Body of pancreas (tissue), 4 donors: ENCODE results near the gene MTHFD1. TPM values are rescaled to one million over a fixed set of nuclear protein-coding genes. Genes with fewer than 3 reads are reported as not detected.

Source experiments
- ATAC-seq: fragments of 150-250 bp; one replicate; pipeline ENCODE4 v1.9.1; 2016
- DNase-seq, 4 donors: peaks; one replicate each; pipeline ENCODE4 v3.0.0-alpha.2; 2019
- H3K27ac ChIP-seq, 4 donors: fragments of 200-600 bp; sonication (generic); 1 replicate in 3 of 4; 2 replicates in 1 of 4; pipeline versions ENCODE4 v1.5.1 to v1.6.1; 2016 to 2019; ENCODE audit warnings: mild to moderate bottlenecking in 1 of 4, mixed read lengths in 1 of 4, moderate library complexity in 1 of 4
- H3K27me3 ChIP-seq, 2 donors: fragments of 200-600 bp; sonication (generic); one replicate each; pipeline ENCODE4 v1.6.0; 2016; ENCODE audit warnings: mild to moderate bottlenecking in 1 of 2
- H3K36me3 ChIP-seq, 2 donors: fragments of 200-600 bp; sonication (generic); replicated peaks in 1 of 2; 2 replicates each; pipeline ENCODE4 v1.5.1; 2016; ENCODE audit warnings: low read depth in 2 of 2; ENCODE audit not compliant: insufficient read depth in 1 of 2
- H3K4me1 ChIP-seq: fragments of 200-600 bp; sonication (generic); one replicate; pipeline ENCODE4 v1.6.0; 2016
- H3K4me3 ChIP-seq, 2 donors: fragments of 200-600 bp; sonication (generic); 1 replicate in 1 of 2; 2 replicates in 1 of 2; pipeline ENCODE4 v1.5.1; 2016 to 2019
- H3K9me3 ChIP-seq, 3 donors: fragments of 200-600 bp; sonication (generic); 1 replicate in 2 of 3; 2 replicates in 1 of 3; pipeline ENCODE4 v1.5.1; 2016
- POLR2A ChIP-seq, 3 donors: fragments of 450-650 bp; IDR thresholded peaks; one replicate each; pipeline ENCODE4 v1.6.1; 2016; ENCODE audit warnings: antibody characterized with exemption in 3 of 3, mild to moderate bottlenecking in 2 of 3
- WGBS, 2 donors: methylation state at CpG; one replicate each; pipeline ENCODE4 v1.1.5; 2017; 5-methylcytosine and 5-hydroxymethylcytosine counted together
- intact Hi-C: fragments of 100-400 bp; cut with DNase I; formaldehyde crosslinking; loops from one replicate; pipeline ENCODE4 v1.15.1; 2023
- total RNA-seq, 2 donors: library from RNA; depleted of rRNA; stranded (reverse); fragments of >200 nt; gene quantifications; one replicate each; pipeline ENCODE4 v1.1.0, GENCODE V29; 2016
- TF ChIP-seq, protein P1 (sequence below), 7 experiments: fragments of 450-650 bp in 4 of 7; fragments of 200-600 bp in 3 of 7; sonication (generic) in 3 of 7; IDR thresholded peaks; one replicate each; pipeline ENCODE4 v1.5.1; 2016 to 2019; ENCODE audit warnings: antibody characterized with exemption in 7 of 7

Gene MTHFD1
- total RNA-seq, 2 donors from 2014 or later, result 20.2 to 29.3 TPM

DNA sequence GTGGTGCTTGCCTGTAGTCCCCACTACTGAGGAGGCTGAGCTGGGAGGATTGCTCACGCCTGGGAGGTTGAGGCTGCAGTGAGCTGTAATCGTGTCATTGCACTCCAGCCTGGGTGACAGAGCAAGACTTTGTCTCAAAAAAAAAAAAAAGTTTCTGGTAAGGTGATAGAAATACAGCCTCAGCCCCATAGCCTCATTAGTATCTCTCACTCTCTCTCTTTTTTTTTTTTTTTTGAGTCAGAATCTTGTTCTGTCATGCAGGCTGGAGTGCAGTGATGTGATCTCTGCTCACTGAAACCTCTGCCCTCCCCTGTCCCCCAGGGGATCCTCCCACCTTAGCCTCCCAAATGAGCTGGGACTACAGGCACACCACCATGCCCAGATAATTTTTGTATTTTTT, 19.2 kb downstream of the MTHFD1 start:
- peaks cover 0 to 3% of the 10 kb centered on the region in 2 donors for H3K36me3 ChIP-seq
- TF ChIP-seq POLR2A (IDR thresholded peaks at IDR 0.05), result no peak
- TF ChIP-seq, protein P1, sequence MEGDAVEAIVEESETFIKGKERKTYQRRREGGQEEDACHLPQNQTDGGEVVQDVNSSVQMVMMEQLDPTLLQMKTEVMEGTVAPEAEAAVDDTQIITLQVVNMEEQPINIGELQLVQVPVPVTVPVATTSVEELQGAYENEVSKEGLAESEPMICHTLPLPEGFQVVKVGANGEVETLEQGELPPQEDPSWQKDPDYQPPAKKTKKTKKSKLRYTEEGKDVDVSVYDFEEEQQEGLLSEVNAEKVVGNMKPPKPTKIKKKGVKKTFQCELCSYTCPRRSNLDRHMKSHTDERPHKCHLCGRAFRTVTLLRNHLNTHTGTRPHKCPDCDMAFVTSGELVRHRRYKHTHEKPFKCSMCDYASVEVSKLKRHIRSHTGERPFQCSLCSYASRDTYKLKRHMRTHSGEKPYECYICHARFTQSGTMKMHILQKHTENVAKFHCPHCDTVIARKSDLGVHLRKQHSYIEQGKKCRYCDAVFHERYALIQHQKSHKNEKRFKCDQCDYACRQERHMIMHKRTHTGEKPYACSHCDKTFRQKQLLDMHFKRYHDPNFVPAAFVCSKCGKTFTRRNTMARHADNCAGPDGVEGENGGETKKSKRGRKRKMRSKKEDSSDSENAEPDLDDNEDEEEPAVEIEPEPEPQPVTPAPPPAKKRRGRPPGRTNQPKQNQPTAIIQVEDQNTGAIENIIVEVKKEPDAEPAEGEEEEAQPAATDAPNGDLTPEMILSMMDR (IDR thresholded peaks at IDR 0.05), result no peak
- no peak overlapping the region for H3K4me3 ChIP-seq
- no peak for ATAC-seq
- WGBS, 2 donors, result 95 to 100% methylated on average over 2 of the region's 2 CpGs
- intact Hi-C loops, result no loop called here
- H3K27me3 ChIP-seq, result no peaks in the 10 kb centered on the region
- H3K27ac ChIP-seq, result no peak overlapping the region
- H3K4me1 ChIP-seq, result no peaks in the 10 kb centered on the region
- DNase-seq, result no peak
- no peaks in the 10 kb centered on the region for H3K9me3 ChIP-seq

DNA sequence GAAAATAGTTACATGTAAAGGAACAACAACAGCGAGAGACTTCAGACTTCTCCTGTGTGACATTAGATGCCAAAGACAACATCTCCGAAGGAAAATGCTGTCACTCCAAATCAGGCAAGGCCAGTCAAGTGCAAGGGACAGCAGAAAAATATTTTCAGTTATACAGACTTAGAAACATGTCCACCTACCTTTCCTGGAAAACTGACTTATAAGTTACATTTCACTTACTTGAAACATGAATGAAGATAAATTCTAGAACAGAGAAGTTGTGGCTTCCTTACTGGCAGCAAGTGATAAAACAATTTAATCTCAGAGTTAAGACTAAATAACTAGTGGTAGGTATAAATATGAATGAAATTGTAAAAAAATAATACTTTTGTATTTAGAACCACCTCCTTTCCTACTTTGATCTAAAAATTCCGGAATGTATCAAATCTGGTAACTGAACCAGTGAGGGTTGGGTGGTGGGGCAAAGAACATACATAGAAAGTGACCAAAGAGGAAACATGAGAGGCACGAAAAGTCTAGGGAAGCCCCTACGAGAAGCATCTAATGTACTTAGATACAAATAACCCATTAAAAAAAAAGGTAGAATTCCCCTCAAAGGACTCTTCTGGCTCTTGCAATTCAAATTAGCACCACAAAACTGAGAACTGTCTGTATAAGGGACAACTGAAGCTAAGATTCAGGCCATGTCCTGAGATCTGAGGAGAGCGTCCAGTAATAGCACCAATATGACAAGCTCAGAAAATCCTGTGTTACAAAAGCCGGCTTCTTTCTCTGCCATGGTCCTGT, 21.2 kb downstream of the MTHFD1 start:
- no peak for DNase-seq
- no peak for TF ChIP-seq POLR2A (IDR thresholded peaks at IDR 0.05)
- TF ChIP-seq, protein P1 (IDR thresholded peaks at IDR 0.05), result no peak
- 86 to 91% methylated on average over 7 of the region's 7 CpGs for WGBS, 2 donors
- H3K36me3 ChIP-seq, result peaks cover 0 to 5% of the 10 kb centered on the region in 2 donors
- H3K4me1 ChIP-seq, result no peaks in the 10 kb centered on the region
- ATAC-seq, result no peak
- no peaks in the 10 kb centered on the region for H3K9me3 ChIP-seq
- no peak overlapping the region for H3K4me3 ChIP-seq
- no peak overlapping the region for H3K27ac ChIP-seq
- intact Hi-C loops, result no loop called here
- H3K27me3 ChIP-seq, result no peaks in the 10 kb centered on the region

DNA sequence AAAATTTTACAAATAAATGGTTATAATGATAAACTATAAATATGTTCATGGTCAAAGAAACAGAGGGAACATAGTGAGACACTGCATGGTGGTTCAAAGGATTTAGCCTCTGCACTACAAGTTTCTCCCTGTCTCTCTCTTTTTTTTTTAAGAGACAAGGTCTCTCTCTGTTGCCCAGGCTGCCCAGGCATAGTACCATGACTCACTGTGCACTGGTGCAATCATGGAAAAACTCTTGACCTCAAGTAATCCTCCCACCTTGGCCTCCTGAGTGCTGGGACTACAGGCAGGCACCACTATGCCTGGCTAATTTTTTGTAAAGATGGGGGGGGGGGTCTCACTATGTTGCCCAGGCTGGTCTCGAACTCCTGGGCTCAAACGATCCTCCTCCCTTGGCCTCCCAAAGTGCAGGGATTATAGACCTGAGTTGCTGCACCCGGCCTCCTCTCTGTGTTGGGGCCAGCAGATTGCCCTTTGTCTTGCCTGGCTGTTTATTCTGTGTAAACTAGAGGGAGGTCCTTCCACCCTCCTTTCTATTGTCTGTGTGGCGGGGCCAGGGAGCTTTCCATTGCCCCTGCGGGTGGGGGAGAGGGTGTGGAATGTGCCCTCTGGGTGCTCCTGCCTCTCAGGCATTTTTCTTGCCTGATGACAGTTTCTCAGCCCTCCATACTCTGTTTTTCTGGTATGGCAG, 22.1 kb downstream of the MTHFD1 start:
- 88 to 92% methylated on average over 5 of the region's 5 CpGs for WGBS, 2 donors
- no peaks in the 10 kb centered on the region for H3K4me1 ChIP-seq
- intact Hi-C loops, result no loop called here
- H3K4me3 ChIP-seq, result no peak overlapping the region
- DNase-seq (no peak), ATAC-seq (no peak)
- H3K27me3 ChIP-seq, result no peaks in the 10 kb centered on the region
- H3K27ac ChIP-seq, result no peak overlapping the region
- peaks cover 0 to 5% of the 10 kb centered on the region in 2 donors for H3K36me3 ChIP-seq
- TF ChIP-seq, protein P1 (IDR thresholded peaks at IDR 0.05), result no peak
- TF ChIP-seq POLR2A (IDR thresholded peaks at IDR 0.05), result no peak
- H3K9me3 ChIP-seq, result no peaks in the 10 kb centered on the region

DNA sequence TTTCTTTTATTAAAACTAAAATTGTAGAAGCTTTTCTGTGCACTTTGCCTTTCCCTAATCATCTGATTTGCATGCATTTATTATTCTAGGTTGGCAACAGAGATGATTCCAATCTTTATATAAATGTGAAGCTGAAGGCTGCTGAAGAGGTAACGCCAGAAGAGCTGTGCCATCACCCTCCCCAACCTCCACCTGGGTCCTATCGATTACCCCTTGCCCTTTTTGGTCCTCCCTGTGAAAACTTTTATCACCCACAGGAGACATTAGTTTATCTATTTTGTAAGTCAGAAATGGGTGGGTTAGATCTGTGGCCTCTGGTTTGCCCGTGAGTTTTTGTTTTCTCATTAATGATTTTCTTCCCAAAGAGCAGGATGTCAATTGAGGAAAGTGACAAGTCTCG, 22.8 kb downstream of the MTHFD1 start:
- intact Hi-C loops, result no loop called here
- no peaks in the 10 kb centered on the region for H3K9me3 ChIP-seq

More for the DNA sequence above, 22.8 kb downstream of the MTHFD1 start:
- TF ChIP-seq, protein P1 (IDR thresholded peaks at IDR 0.05), result no peak
- no peak for TF ChIP-seq POLR2A (IDR thresholded peaks at IDR 0.05)
- Histone ChIP-seq H3K4me3 (no peak overlapping the region), H3K27me3 (no peaks in the 10 kb centered on the region), H3K27ac (no peak overlapping the region), H3K36me3 (peaks cover 0 to 11% of the 10 kb centered on the region in 2 donors), H3K4me1 (no peaks in the 10 kb centered on the region)
- 87 to 95% methylated on average over 4 of the region's 4 CpGs for WGBS, 2 donors
- DNase-seq, result no peak
- ATAC-seq, result no peak
